Neutrophil (primary cell): ENCODE measurements around the gene GLIS1.

Source experiments
- H3K27ac ChIP-seq: fragments of 200-600 bp; sonication (generic); 2 replicates; pipeline ENCODE4 v1.5.1; 2016; ENCODE audit warnings: mild to moderate bottlenecking, moderate library complexity
- H3K27me3 ChIP-seq: fragments of 200-600 bp; sonication (generic); 2 replicates; pipeline ENCODE4 v1.6.0; 2016; ENCODE audit warnings: mild to moderate bottlenecking
- H3K36me3 ChIP-seq: fragments of 200-600 bp; sonication (generic); 2 replicates; pipeline ENCODE4 v1.5.1; 2017
- H3K4me1 ChIP-seq, 2 experiments: fragments of 200-600 bp in 1 of 2; sonication (generic) in 1 of 2; 1 replicate in 1 of 2; 2 replicates in 1 of 2; pipeline versions ENCODE4 v1.5.1 to v1.6.1; 2013 to 2016; ENCODE audit warnings: low read depth in 1 of 2, low read length in 1 of 2, mild to moderate bottlenecking in 1 of 2, moderate library complexity in 1 of 2; ENCODE audit not compliant: control insufficient read depth in 1 of 2, insufficient read depth in 1 of 2
- H3K4me3 ChIP-seq, 2 experiments: fragments of 200-600 bp in 1 of 2; sonication (generic) in 1 of 2; 1 replicate in 1 of 2; 2 replicates in 1 of 2; pipeline ENCODE4 v1.5.1; 2013 to 2016; ENCODE audit warnings: low read depth in 1 of 2, low read length in 1 of 2, mild to moderate bottlenecking in 1 of 2, moderate library complexity in 1 of 2
- H3K9me3 ChIP-seq: fragments of 200-600 bp; sonication (generic); 2 replicates; pipeline ENCODE4 v1.5.1; 2016
- CTCF ChIP-seq: fragments of 200-600 bp; sonication (generic); IDR thresholded peaks from 2 replicates; pipeline ENCODE4 v1.5.1; 2016; ENCODE audit warnings: antibody characterized with exemption

The GLIS1 gene

DNA sequence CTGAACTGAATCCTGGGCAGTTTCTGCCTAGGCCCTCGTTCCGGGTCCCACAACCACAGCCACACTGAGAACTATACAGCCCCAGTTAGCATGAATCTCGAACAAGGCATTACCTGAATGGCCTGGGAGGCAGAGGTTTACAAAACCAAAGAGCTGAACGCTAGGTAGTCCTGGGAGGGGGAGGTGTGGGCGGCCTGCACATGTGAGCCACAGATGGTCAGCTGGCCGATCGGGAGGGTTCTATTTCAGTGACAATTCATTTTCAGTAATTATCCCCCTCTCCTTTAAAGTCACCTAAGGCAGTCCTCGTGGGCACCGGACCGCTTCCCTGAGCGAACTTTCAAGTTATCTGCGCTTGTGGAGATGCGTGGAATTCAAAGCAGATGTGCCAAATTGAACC is 111.9 kb downstream of the GLIS1 start:
- no peak overlapping the region for H3K4me3 ChIP-seq
- H3K36me3 ChIP-seq: no peaks in the 10 kb centered on the region
- no peaks in the 10 kb centered on the region for H3K4me1 ChIP-seq
- no peaks in the 10 kb centered on the region for H3K27me3 ChIP-seq
- no peak for TF ChIP-seq CTCF
- H3K27ac ChIP-seq: no peak overlapping the region
- H3K9me3 ChIP-seq: no peaks in the 10 kb centered on the region

DNA sequence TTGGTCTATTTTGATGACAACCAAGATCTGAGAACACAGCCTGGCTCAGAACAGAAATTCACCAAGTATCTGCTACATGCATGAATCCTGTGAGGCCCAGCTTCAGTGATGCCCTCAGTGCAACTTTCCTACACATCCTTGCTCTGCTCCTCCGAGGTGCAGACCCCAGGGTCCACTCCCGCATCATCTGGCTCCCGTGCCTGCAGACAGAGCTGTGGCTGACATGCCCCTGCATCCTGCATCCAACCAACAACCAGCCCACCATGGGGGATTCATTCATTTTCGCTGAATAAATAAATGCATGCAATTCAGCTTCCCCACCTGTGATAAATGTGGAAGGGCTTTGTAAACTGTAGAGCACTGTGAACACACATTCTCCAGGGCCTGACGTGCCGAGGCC is 112.3 kb downstream of the GLIS1 start:
- no peaks in the 10 kb centered on the region for H3K4me1 ChIP-seq
- H3K27ac ChIP-seq: no peak overlapping the region
- TF ChIP-seq CTCF: no peak
- no peaks in the 10 kb centered on the region for H3K36me3 ChIP-seq
- H3K9me3 ChIP-seq: no peaks in the 10 kb centered on the region
- no peak overlapping the region for H3K4me3 ChIP-seq
- H3K27me3 ChIP-seq: no peaks in the 10 kb centered on the region

DNA sequence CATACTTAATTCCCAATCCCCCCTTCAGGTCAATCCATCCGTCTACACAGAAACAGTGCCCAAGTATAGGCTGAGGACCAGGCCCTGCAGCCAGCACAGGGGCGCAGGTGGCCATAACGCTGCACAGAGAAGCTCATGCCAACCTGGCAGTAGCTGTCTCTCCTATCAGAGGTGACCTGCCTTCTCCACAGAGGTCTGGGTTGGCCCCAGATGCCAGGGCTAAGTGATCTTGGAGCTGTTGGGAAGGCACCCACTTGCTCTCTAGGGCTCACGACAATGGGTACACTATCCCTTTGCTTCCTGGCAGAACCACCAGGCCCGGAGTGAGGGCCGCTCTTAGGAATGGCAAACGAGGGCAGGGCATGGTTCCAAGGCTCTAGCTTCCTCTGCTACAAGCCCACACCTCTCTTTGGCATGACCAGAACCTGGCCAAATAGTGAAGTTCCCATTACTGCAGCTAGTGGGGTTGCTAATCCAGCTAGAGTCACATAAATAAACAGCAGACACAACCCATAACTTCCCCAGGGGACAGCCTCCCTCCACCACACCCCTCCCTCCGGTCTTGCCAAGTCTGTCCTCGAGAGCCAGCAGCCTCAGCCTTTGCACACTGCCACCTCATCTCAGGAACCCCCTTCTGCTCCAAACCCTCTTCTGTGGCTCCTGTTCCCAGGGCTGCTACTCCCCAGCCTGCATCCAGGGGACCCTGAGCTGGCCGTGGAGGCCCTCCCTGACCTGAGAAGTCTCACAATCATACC is 113.0 kb downstream of the GLIS1 start:
- no peaks in the 10 kb centered on the region for H3K9me3 ChIP-seq
- no peaks in the 10 kb centered on the region for H3K27me3 ChIP-seq
- H3K4me3 ChIP-seq: no peak overlapping the region
- H3K4me1 ChIP-seq: no peaks in the 10 kb centered on the region
- H3K27ac ChIP-seq: no peak overlapping the region
- H3K36me3 ChIP-seq: no peaks in the 10 kb centered on the region
- TF ChIP-seq CTCF: no peak

GRCh38 chr1:53625049-53625448 is 113.9 kb downstream of the GLIS1 start:
- Histone ChIP-seq H3K27ac (no peak overlapping the region), H3K27me3 (no peaks in the 10 kb centered on the region), H3K9me3 (no peaks in the 10 kb centered on the region), H3K4me3 (no peak overlapping the region), H3K36me3 (no peaks in the 10 kb centered on the region), H3K4me1 (no peaks in the 10 kb centered on the region)
- no peak for TF ChIP-seq CTCF

DNA sequence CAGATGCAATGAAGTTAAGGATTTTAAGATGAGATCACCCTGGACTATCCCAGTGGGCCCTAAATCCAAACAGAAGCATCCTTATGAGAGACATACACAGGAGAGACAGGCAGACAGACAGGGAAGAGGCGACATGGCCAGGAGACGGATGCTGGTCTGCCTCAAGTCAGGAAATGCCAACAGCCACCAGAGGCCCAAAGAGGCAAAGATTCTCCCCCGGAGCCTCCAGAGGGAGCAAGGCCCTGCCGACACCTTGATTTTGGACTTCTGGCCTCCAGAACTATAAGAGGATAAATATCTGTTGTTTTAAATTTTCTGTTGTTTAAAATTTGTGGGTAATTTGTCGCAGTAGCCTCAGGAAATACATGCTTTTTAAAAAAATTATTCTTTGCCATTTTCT is 116.4 kb downstream of the GLIS1 start:
- Histone ChIP-seq H3K27me3 (no peaks in the 10 kb centered on the region), H3K27ac (no peak overlapping the region), H3K4me1 (no peaks in the 10 kb centered on the region), H3K4me3 (no peak overlapping the region), H3K36me3 (no peaks in the 10 kb centered on the region), H3K9me3 (no peaks in the 10 kb centered on the region)
- no peak for TF ChIP-seq CTCF
